K562 (cell line): ENCODE measurements around the gene MYADM. TPM values are rescaled to one million over a fixed set of nuclear protein-coding genes. Genes with fewer than 3 reads are reported as not detected.

Experiments used
- ATAC-seq: fragments of 200-7000 bp; cut with Tn5 transposase; 3 replicates; pipeline ENCODE4 v1.9.1; 2020; ENCODE audit warnings: moderate library complexity
- BruUV-seq: library from RNA; stranded (reverse); fragments of 400-500 nt; replicated peaks from 2 replicates; lab custom pipeline; 2021; lab: Mats Ljungman, UMichigan
- CTCF ChIA-PET: fragments of 300-600 bp; formaldehyde crosslinking; extraction: SDS; loops from one replicate; lab custom pipeline; 2021; ENCODE audit warnings: low intra/inter-chr PET ratio; lab: Yijun Ruan, JAX
- POLR2A ChIA-PET: fragments of 300-600, 350-650 bp; sonication (Branson Sonifier 250); formaldehyde crosslinking; extraction: SDS; loops from one replicate; lab custom pipeline; 2021; ENCODE audit warnings: antibody characterized with exemption, inconsistent platforms; lab: Yijun Ruan, JAX
- DNase-seq, 4 experiments: peaks; one replicate each; pipeline versions ENCODE4 v3.0.0 to v3.0.0-alpha.2; 2011 to 2018; ENCODE audit warnings: low spot score in 3 of 4, mixed read lengths in 3 of 4; ENCODE audit errors: extremely low read depth in 1 of 4
- FAIRE-seq: peaks from 2 replicates; lab custom pipeline; 2011; peaks lifted over from hg19 to GRCh38; lab: Jason Lieb, UNC
- H2AFZ ChIP-seq: 2 replicates; pipeline ENCODE4 v1.6.0; 2011; ENCODE audit warnings: low read depth, low read length, control low read depth, inconsistent platforms
- H3K27ac ChIP-seq: fragments of 200-600 bp; 3 replicates; pipeline ENCODE4 v1.8.0; 2011; ENCODE audit warnings: low read depth, mild to moderate bottlenecking, control low read depth, inconsistent platforms, low read length, moderate library complexity, mixed read lengths; ENCODE audit errors: extremely low read depth
- H3K27me3 ChIP-seq, 2 experiments: fragments of 300-600 bp in 1 of 2; 2 replicates in 1 of 2; 3 replicates in 1 of 2; pipeline versions ENCODE4 v1.6.0 to v1.8.0; 2011; ENCODE audit warnings: inconsistent platforms in 2 of 2, low read length in 2 of 2, mild to moderate bottlenecking in 1 of 2, mixed read lengths in 1 of 2, moderate library complexity in 1 of 2; ENCODE audit not compliant: control insufficient read depth in 2 of 2, insufficient read depth in 2 of 2
- H3K36me3 ChIP-seq: fragments of 300-600 bp; 3 replicates; pipeline ENCODE4 v1.8.0; 2011; ENCODE audit warnings: mild to moderate bottlenecking, low read length, inconsistent platforms; ENCODE audit not compliant: control insufficient read depth, insufficient read depth
- H3K4me1 ChIP-seq, 2 experiments: fragments of 200-600 bp in 1 of 2; replicated peaks in 1 of 2; 2 replicates in 1 of 2; 3 replicates in 1 of 2; pipeline versions ENCODE4 v1.5.1 to v1.8.0; 2011; ENCODE audit warnings: inconsistent platforms in 2 of 2, low read length in 2 of 2, mild to moderate bottlenecking in 1 of 2, mixed read lengths in 1 of 2, moderate library complexity in 1 of 2; ENCODE audit not compliant: control insufficient read depth in 2 of 2, insufficient read depth in 2 of 2
- H3K4me2 ChIP-seq: 2 replicates; pipeline ENCODE4 v1.6.1; 2011; ENCODE audit warnings: low read length, control low read depth, inconsistent platforms, mixed read lengths; ENCODE audit not compliant: insufficient read depth
- H3K4me3 ChIP-seq: fragments of 200-600 bp; sonication (generic), shearing (Covaris generic); 2 replicates; pipeline ENCODE4 v1.5.1; 2016; ENCODE audit warnings: control low read depth, inconsistent platforms
- H3K79me2 ChIP-seq: fragments of 200-600 bp; 3 replicates; pipeline ENCODE4 v1.8.0; 2011; ENCODE audit warnings: low read length, inconsistent platforms; ENCODE audit not compliant: control insufficient read depth, insufficient read depth
- H3K9ac ChIP-seq, 2 experiments: 2 replicates each; pipeline versions ENCODE4 v1.6.0 to v1.6.1; 2011; ENCODE audit warnings: low read depth in 2 of 2, low read length in 2 of 2, control low read depth in 1 of 2, inconsistent platforms in 1 of 2, mild to moderate bottlenecking in 1 of 2, mixed read lengths in 1 of 2; ENCODE audit not compliant: insufficient read depth in 1 of 2
- H3K9me1 ChIP-seq: one replicate; pipeline ENCODE4 v1.6.0; 2011; ENCODE audit warnings: inconsistent platforms, mild to moderate bottlenecking, low read length, moderate library complexity; ENCODE audit not compliant: control insufficient read depth, insufficient read depth
- H3K9me3 ChIP-seq: replicated peaks from 2 replicates; pipeline ENCODE4 v1.5.1; 2011; ENCODE audit warnings: low read depth, low read length, inconsistent platforms; ENCODE audit not compliant: control insufficient read depth, insufficient read depth
- H4K20me1 ChIP-seq: replicated peaks from 2 replicates; pipeline ENCODE4 v1.6.1; 2011; ENCODE audit warnings: low read length, inconsistent platforms, mixed read lengths; ENCODE audit not compliant: control insufficient read depth, insufficient read depth
- CEBPB ChIP-seq: fragments of 450-650 bp; IDR thresholded peaks from 2 replicates; pipeline ENCODE4 v1.6.1; 2016; ENCODE audit warnings: missing genetic modification characterization, missing compliant biosample characterization
- ELF1 ChIP-seq: fragments of 200-800 bp; sonication (Bioruptor generic); IDR thresholded peaks from 2 replicates; pipeline ENCODE4 v1.6.1; 2016; ENCODE audit warnings: missing genetic modification characterization, missing compliant biosample characterization
- MTA3 ChIP-seq: fragments of 450-650 bp; formaldehyde crosslinking; IDR thresholded peaks from 2 replicates; pipeline ENCODE4 v1.6.1; 2017; ENCODE audit warnings: mild to moderate bottlenecking, borderline replicate concordance
- NRF1 ChIP-seq, 2 experiments: fragments of 450-650 bp; IDR thresholded peaks in 1 of 2; conservative IDR thresholded peaks in 1 of 2; 2 replicates each; pipeline ENCODE4 v1.6.1; 2014; ENCODE audit warnings: mild to moderate bottlenecking in 2 of 2
- PHF8 ChIP-seq: fragments of 200-600 bp; sonication (generic); IDR thresholded peaks from 2 replicates; pipeline ENCODE4 v1.6.1; 2012; ENCODE audit warnings: mixed run types, mild to moderate bottlenecking, inconsistent platforms, low read length, moderate library complexity, borderline replicate concordance
- TAF1 ChIP-seq: IDR thresholded peaks from 2 replicates; pipeline ENCODE4 v1.6.1; 2011; ENCODE audit warnings: mild to moderate bottlenecking, low read length, moderate library complexity; ENCODE audit not compliant: insufficient read depth, control insufficient read depth, severe bottlenecking; ENCODE audit errors: extremely low read depth
- TBP ChIP-seq: optimal IDR thresholded peaks from 2 replicates; pipeline ENCODE3; 2011; ENCODE audit warnings: low read depth, low read length, improper control_type of control experiment
- XRCC5 ChIP-seq: fragments of 200-400 bp; formaldehyde crosslinking; IDR thresholded peaks from 2 replicates; pipeline ENCODE4 v1.6.1; 2017; ENCODE audit warnings: low read depth, mild to moderate bottlenecking, low read length
- ZBTB1 ChIP-seq: sonication (generic); formaldehyde crosslinking; IDR thresholded peaks from 2 replicates; pipeline ENCODE4 v1.8.1; 2023; ENCODE audit warnings: missing genetic modification reagents, low read depth, mild to moderate bottlenecking, borderline replicate concordance
- ZFX ChIP-seq: sonication (generic); formaldehyde crosslinking; IDR thresholded peaks from 2 replicates; pipeline ENCODE4 v1.8.0; 2022; ENCODE audit warnings: mild to moderate bottlenecking, missing genetic modification reagents, moderate library complexity
- ZNF695 ChIP-seq: fragments of 450-650 bp; formaldehyde crosslinking; IDR thresholded peaks from 2 replicates; pipeline ENCODE4 v1.4.0; 2020; ENCODE audit warnings: mild to moderate bottlenecking, moderate library complexity
- WGBS: fragments of 100-300 bp; shearing (Covaris generic); methylation state at CpG from one replicate; pipeline ENCODE4 v1.1.6; 2016; ENCODE audit warnings: low coverage, mixed read lengths; ENCODE audit not compliant: insufficient coverage; ENCODE audit errors: missing lambda C conversion rate; 5-methylcytosine and 5-hydroxymethylcytosine counted together
- in situ Hi-C: fragments of 300-500 bp; cut with MboI; formaldehyde crosslinking; loops from 4 replicates; pipeline ENCODE4 v1.15.0; 2018; ENCODE audit warnings: inconsistent platforms, mixed read lengths
- intact Hi-C: fragments of 100-400 bp; cut with micrococcal nuclease; formaldehyde crosslinking; loops from 2 replicates; pipeline ENCODE4 v1.14.2; 2022
- polyA plus RNA-seq, 8 experiments: library from polyadenylated mRNA; depleted of rRNA in 4 of 8; stranded (reverse) in 5 of 8; unstranded in 3 of 8; fragments of >200 nt; fragmentation: Nextera tagmentation in 2 of 8; fragmentation: Illumina TruSeq in 1 of 8; extraction: Ambion mirVana in 2 of 8; extraction: Trizol in 1 of 8; gene quantifications; 2 replicates each; pipeline versions ENCODE4 v1.2.1 to v1.2.3, GENCODE V29; 2011 to 2014; ENCODE audit warnings: inconsistent platforms in 1 of 8, missing spikeins in 1 of 8
- total RNA-seq, 7 experiments: library from RNA; depleted of rRNA in 6 of 7; stranded (reverse); fragments of >200 nt in 6 of 7; fragmentation: Illumina TruSeq in 2 of 7; extraction: Trizol in 2 of 7; gene quantifications; 2 replicates each; pipeline versions ENCODE4 v1.2.1 to v1.2.3, GENCODE V29; 2011 to 2021; ENCODE audit warnings: low replicate concordance in 1 of 7
- TF ChIP-seq, protein P1 (sequence below): fragments of 450-650 bp; IDR thresholded peaks from 2 replicates; pipeline ENCODE4 v1.6.1; 2018; ENCODE audit not compliant: partially characterized antibody
- TF ChIP-seq, protein P2 (sequence below): fragments of 250-450 bp; sonication (Bioruptor Pico); IDR thresholded peaks from 2 replicates; pipeline ENCODE4 v1.4.0; 2020; ENCODE audit warnings: mild to moderate bottlenecking, moderate library complexity
- TF ChIP-seq, protein P3 (sequence below): sonication (generic); IDR thresholded peaks from 2 replicates; pipeline ENCODE4 v1.6.1; 2016

MYADM gene
- total and polyA plus RNA-seq, 9 of the 15 experiments (the other 6 are each of a cell fraction or from before 2014, with no cell fraction given), result 4.5 to 70.3 (median 14.4) TPM

DNA sequence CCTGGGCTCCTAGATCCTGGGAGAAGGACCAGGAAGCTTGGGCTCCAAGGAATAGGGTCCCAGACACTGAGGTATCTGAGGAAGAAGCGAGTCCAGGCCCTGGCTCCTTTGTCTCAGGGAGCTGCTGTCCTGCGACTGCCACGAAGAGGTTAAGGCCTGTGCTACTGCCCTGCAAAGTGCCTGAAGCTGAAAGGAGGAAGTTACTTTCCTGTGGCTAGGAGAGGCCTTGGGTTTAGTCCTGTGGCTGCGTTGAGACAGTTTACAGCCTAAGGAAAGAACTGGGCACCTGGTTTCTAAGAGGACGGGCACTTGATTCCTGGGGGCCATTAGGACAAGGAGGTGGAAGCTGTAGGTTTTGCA, 2.8 kb downstream of the MYADM start:
- Histone ChIP-seq H3K9me1 (peaks cover 4% of the 10 kb centered on the region), H3K27ac (peak overlapping the region; percentile 99), H3K9ac (peak overlapping the region; percentile 71 to 92), H3K4me1 (peaks cover 26 to 70% of the 10 kb centered on the region in 2 experiments; a peak in 4 of 5 replicates), H4K20me1 (0 out of 2 replicates have a peak, but pooled peaks cover 5% of the 10 kb centered on the region), H3K36me3 (peaks cover 36% of the 10 kb centered on the region; the same call in 2 of the 3 replicates), H3K4me3 (peak overlapping the region; percentile 78), H2AFZ (no peak overlapping the region), H3K4me2 (peak overlapping the region; percentile 79), H3K9me3 (no peaks in the 10 kb centered on the region), H3K27me3 (no peaks in the 10 kb centered on the region), H3K79me2 (peaks cover 49% of the 10 kb centered on the region)
- BruUV-seq, result TSS peak; percentile 65
- ChIA-PET POLR2A (interaction anchor here (0.6 to 1.2 kb wide), 8 partner anchors 9 to 468 kb away, joined by 3 read pairs; no protein-coding TSS in a partner anchor), CTCF (no interaction called here)
- DNase-seq (peak in 2 of 4 experiments; percentile 46 to 72), ATAC-seq (peak; percentile 30), FAIRE-seq (peak; percentile 84)
- 6% methylated on average over 5 of the region's 5 CpGs for WGBS
- in situ Hi-C loops, result no loop called here
- intact Hi-C loops, result no loop called here
- peak; percentile 85 for TF ChIP-seq ZFX (CRISPR knock-in tag)
- peak; percentile 45 for TF ChIP-seq TBP
- TF ChIP-seq, protein P1, sequence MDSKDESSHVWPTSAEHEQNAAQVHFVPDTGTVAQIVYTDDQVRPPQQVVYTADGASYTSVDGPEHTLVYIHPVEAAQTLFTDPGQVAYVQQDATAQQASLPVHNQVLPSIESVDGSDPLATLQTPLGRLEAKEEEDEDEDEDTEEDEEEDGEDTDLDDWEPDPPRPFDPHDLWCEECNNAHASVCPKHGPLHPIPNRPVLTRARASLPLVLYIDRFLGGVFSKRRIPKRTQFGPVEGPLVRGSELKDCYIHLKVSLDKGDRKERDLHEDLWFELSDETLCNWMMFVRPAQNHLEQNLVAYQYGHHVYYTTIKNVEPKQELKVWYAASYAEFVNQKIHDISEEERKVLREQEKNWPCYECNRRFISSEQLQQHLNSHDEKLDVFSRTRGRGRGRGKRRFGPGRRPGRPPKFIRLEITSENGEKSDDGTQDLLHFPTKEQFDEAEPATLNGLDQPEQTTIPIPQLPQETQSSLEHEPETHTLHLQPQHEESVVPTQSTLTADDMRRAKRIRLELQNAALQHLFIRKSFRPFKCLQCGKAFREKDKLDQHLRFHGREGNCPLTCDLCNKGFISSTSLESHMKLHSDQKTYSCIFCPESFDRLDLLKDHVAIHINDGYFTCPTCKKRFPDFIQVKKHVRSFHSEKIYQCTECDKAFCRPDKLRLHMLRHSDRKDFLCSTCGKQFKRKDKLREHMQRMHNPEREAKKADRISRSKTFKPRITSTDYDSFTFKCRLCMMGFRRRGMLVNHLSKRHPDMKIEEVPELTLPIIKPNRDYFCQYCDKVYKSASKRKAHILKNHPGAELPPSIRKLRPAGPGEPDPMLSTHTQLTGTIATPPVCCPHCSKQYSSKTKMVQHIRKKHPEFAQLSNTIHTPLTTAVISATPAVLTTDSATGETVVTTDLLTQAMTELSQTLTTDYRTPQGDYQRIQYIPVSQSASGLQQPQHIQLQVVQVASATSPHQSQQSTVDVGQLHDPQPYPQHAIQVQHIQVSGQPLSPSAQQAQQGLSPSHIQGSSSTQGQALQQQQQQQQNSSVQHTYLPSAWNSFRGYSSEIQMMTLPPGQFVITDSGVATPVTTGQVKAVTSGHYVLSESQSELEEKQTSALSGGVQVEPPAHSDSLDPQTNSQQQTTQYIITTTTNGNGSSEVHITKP, result no peak
- TF ChIP-seq XRCC5, result no peak
- TF ChIP-seq, protein P2, sequence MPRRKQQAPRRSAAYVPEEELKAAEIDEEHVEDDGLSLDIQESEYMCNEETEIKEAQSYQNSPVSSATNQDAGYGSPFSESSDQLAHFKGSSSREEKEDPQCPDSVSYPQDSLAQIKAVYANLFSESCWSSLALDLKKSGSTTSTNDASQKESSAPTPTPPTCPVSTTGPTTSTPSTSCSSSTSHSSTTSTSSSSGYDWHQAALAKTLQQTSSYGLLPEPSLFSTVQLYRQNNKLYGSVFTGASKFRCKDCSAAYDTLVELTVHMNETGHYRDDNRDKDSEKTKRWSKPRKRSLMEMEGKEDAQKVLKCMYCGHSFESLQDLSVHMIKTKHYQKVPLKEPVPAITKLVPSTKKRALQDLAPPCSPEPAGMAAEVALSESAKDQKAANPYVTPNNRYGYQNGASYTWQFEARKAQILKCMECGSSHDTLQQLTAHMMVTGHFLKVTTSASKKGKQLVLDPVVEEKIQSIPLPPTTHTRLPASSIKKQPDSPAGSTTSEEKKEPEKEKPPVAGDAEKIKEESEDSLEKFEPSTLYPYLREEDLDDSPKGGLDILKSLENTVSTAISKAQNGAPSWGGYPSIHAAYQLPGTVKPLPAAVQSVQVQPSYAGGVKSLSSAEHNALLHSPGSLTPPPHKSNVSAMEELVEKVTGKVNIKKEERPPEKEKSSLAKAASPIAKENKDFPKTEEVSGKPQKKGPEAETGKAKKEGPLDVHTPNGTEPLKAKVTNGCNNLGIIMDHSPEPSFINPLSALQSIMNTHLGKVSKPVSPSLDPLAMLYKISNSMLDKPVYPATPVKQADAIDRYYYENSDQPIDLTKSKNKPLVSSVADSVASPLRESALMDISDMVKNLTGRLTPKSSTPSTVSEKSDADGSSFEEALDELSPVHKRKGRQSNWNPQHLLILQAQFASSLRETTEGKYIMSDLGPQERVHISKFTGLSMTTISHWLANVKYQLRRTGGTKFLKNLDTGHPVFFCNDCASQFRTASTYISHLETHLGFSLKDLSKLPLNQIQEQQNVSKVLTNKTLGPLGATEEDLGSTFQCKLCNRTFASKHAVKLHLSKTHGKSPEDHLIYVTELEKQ (CRISPR knock-in tag), result no peak
- TF ChIP-seq, protein P3, sequence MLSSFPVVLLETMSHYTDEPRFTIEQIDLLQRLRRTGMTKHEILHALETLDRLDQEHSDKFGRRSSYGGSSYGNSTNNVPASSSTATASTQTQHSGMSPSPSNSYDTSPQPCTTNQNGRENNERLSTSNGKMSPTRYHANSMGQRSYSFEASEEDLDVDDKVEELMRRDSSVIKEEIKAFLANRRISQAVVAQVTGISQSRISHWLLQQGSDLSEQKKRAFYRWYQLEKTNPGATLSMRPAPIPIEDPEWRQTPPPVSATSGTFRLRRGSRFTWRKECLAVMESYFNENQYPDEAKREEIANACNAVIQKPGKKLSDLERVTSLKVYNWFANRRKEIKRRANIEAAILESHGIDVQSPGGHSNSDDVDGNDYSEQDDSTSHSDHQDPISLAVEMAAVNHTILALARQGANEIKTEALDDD, result peak; percentile 75
- TF ChIP-seq NRF1 (conservative IDR thresholded peaks at IDR 0.05 in 1 of 2, IDR thresholded peaks at IDR 0.05 in 1 of 2), result peak in 1 of 2 experiments; percentile 17; a peak in 1 of 4 replicates
- peak; percentile 26; the same call in 1 of the 2 replicates for TF ChIP-seq PHF8
- peak; percentile 12; the same call in 1 of the 2 replicates for TF ChIP-seq ELF1
- peak; percentile 39; the same call in 1 of the 2 replicates for TF ChIP-seq MTA3
- no peak for TF ChIP-seq ZNF695 (CRISPR knock-in tag)
- no peak for TF ChIP-seq ZBTB1 (CRISPR knock-in tag)
- TF ChIP-seq TAF1, result peak; percentile 54
- TF ChIP-seq CEBPB (tag), result no peak
